GM20431 (cell line): ENCODE data around the gene P2RY8.

ENCODE experiments used
- in situ Hi-C: fragments of 300-500 bp; cut with MseI, MboI; formaldehyde crosslinking; loops from one replicate; pipeline ENCODE4 v1.15.0; 2020; ENCODE audit warnings: low sequenced_read_pairs; ENCODE audit not compliant: unreplicated experiment

Gene P2RY8

GRCh38 chrX:1472975-1473374 lies 64.0 kb downstream of the P2RY8 start:
- in situ Hi-C loops: no loop called here

GRCh38 chrX:1468250-1468772 lies 68.7 kb downstream of the P2RY8 start:
- in situ Hi-C loops: loop anchor here (10.0 kb wide), 1 partner anchor 66 kb away; the partner anchor contains the start of gene P2RY8

GRCh38 chrX:1466971-1467561 lies 69.9 kb downstream of the P2RY8 start:
- in situ Hi-C loops: loop anchor here (10.0 kb wide), 1 partner anchor 68 kb away; the partner anchor contains the start of gene P2RY8

GRCh38 chrX:1466232-1466661 lies 70.7 kb downstream of the P2RY8 start:
- in situ Hi-C loops: loop anchor here (10.0 kb wide), 1 partner anchor 69 kb away; the partner anchor contains the start of gene P2RY8

GRCh38 chrX:1465286-1466231 lies 71.4 kb downstream of the P2RY8 start:
- in situ Hi-C loops: loop anchor here (10.0 kb wide), 1 partner anchor 69 kb away; the partner anchor contains the start of gene P2RY8

- in situ Hi-C loops: loop anchor here (10.0 kb wide), 1 partner anchor 70 kb away; the partner anchor contains the start of gene P2RY8
Observed at GRCh38 chrX:1464971-1465285, 72.1 kb downstream of the P2RY8 start.

- in situ Hi-C loops: loop anchor here (10.0 kb wide), 1 partner anchor 70 kb away; the partner anchor contains the start of gene P2RY8
Observed at GRCh38 chrX:1464041-1464970, 72.7 kb downstream of the P2RY8 start.

- in situ Hi-C loops: loop anchor here (10.0 kb wide), 1 partner anchor 71 kb away; the partner anchor contains the start of gene P2RY8
Observed at GRCh38 chrX:1463581-1463980, 73.4 kb downstream of the P2RY8 start.

GRCh38 chrX:1462596-1463251 lies 74.3 kb downstream of the P2RY8 start:
- in situ Hi-C loops: loop anchor here (10.0 kb wide), 1 partner anchor 72 kb away; the partner anchor contains the start of gene P2RY8

- in situ Hi-C loops: loop anchor here (10.0 kb wide), 1 partner anchor 73 kb away; the partner anchor contains the start of gene P2RY8
Observed at GRCh38 chrX:1462110-1462509, 74.9 kb downstream of the P2RY8 start.

GRCh38 chrX:1455948-1456280 lies 81.1 kb downstream of the P2RY8 start:
- in situ Hi-C loops: no loop called here

- in situ Hi-C loops: no loop called here
Observed at GRCh38 chrX:1453951-1454785, 82.8 kb downstream of the P2RY8 start.

GRCh38 chrX:1453395-1453783 lies 83.6 kb downstream of the P2RY8 start:
- in situ Hi-C loops: no loop called here

GRCh38 chrX:1452516-1453394 lies 84.2 kb downstream of the P2RY8 start, which contains the start of gene ASMTL:
TSS of gene ASMTL (minus strand) at chrX:1452909. CDS start at chrX:1452840, 69 bp downstream.
- in situ Hi-C loops: no loop called here

GRCh38 chrX:1451661-1452515 lies 85.1 kb downstream of the P2RY8 start:
- in situ Hi-C loops: no loop called here

- in situ Hi-C loops: no loop called here
Observed at GRCh38 chrX:1451251-1451660, 85.7 kb downstream of the P2RY8 start.
